ENCODE measurements around the gene SFMBT2.
"Not testable (repeated sequence)": the region's sequence is repeated elsewhere in the genome, so short reads cannot be mapped to it uniquely, and the experiment has no call there.

The SFMBT2 gene

GRCh38 chr10:7182327-7182726, 228.5 kb downstream of the SFMBT2 start:
- H3K9me3 ChIP-seq (ENCODE audit: control insufficient read depth, insufficient read depth, low read length); H3K9ac ChIP-seq (ENCODE audit: low read depth, low read length); H3K36me3 ChIP-seq (ENCODE audit: control insufficient read depth, insufficient read depth, low read length); H3K4me1 ChIP-seq (ENCODE audit: control insufficient read depth, insufficient read depth, low read length); H3K27ac ChIP-seq (ENCODE audit: low read depth, low read length); H3K4me3 ChIP-seq (ENCODE audit: low read depth, low read length); H3K27me3 ChIP-seq (ENCODE audit: control insufficient read depth, insufficient read depth, low read length): not testable (repeated sequence)

GRCh38 chr10:7181420-7181819, 229.4 kb downstream of the SFMBT2 start:
- Histone ChIP-seq H3K27me3 (ENCODE audit: control insufficient read depth, insufficient read depth, low read length) (no peaks in the 10 kb centered on the region), H3K36me3 (ENCODE audit: control insufficient read depth, insufficient read depth, low read length) (no peaks in the 10 kb centered on the region), H3K9ac (ENCODE audit: low read depth, low read length) (no peak overlapping the region), H3K4me3 (ENCODE audit: low read depth, low read length) (no peak overlapping the region), H3K9me3 (ENCODE audit: control insufficient read depth, insufficient read depth, low read length) (no peaks in the 10 kb centered on the region), H3K27ac (ENCODE audit: low read depth, low read length) (no peak overlapping the region), H3K4me1 (ENCODE audit: control insufficient read depth, insufficient read depth, low read length) (no peaks in the 10 kb centered on the region)

GRCh38 chr10:7179536-7179935, 231.3 kb downstream of the SFMBT2 start:
- Histone ChIP-seq H3K36me3 (ENCODE audit: control insufficient read depth, insufficient read depth, low read length) (no peaks in the 10 kb centered on the region), H3K27ac (ENCODE audit: low read depth, low read length) (no peak overlapping the region), H3K9me3 (ENCODE audit: control insufficient read depth, insufficient read depth, low read length) (no peaks in the 10 kb centered on the region), H3K9ac (ENCODE audit: low read depth, low read length) (no peak overlapping the region), H3K4me1 (ENCODE audit: control insufficient read depth, insufficient read depth, low read length) (no peaks in the 10 kb centered on the region), H3K4me3 (ENCODE audit: low read depth, low read length) (no peak overlapping the region), H3K27me3 (ENCODE audit: control insufficient read depth, insufficient read depth, low read length) (no peaks in the 10 kb centered on the region)

GRCh38 chr10:7173948-7174347, 236.9 kb downstream of the SFMBT2 start:
- no peak overlapping the region for H3K4me3 ChIP-seq (ENCODE audit: low read depth, low read length)
- no peaks in the 10 kb centered on the region for H3K27me3 ChIP-seq (ENCODE audit: control insufficient read depth, insufficient read depth, low read length)
- H3K27ac ChIP-seq (ENCODE audit: low read depth, low read length): no peak overlapping the region
- no peaks in the 10 kb centered on the region for H3K4me1 ChIP-seq (ENCODE audit: control insufficient read depth, insufficient read depth, low read length)
- no peaks in the 10 kb centered on the region for H3K9me3 ChIP-seq (ENCODE audit: control insufficient read depth, insufficient read depth, low read length)
- H3K9ac ChIP-seq (ENCODE audit: low read depth, low read length): no peak overlapping the region
- no peaks in the 10 kb centered on the region; the same call in 1 of the 2 replicates for H3K36me3 ChIP-seq (ENCODE audit: control insufficient read depth, insufficient read depth, low read length)

- no peaks in the 10 kb centered on the region for H3K9me3 ChIP-seq (ENCODE audit: control insufficient read depth, insufficient read depth, low read length)
- no peak overlapping the region for H3K27ac ChIP-seq (ENCODE audit: low read depth, low read length)
- no peaks in the 10 kb centered on the region for H3K27me3 ChIP-seq (ENCODE audit: control insufficient read depth, insufficient read depth, low read length)
- no peaks in the 10 kb centered on the region for H3K4me1 ChIP-seq (ENCODE audit: control insufficient read depth, insufficient read depth, low read length)
- no peak overlapping the region for H3K9ac ChIP-seq (ENCODE audit: low read depth, low read length)
- H3K4me3 ChIP-seq (ENCODE audit: low read depth, low read length): no peak overlapping the region
- no peaks in the 10 kb centered on the region; the same call in 1 of the 2 replicates for H3K36me3 ChIP-seq (ENCODE audit: control insufficient read depth, insufficient read depth, low read length)
Measured at GRCh38 chr10:7171825-7172224, 239.0 kb downstream of the SFMBT2 start.

- no peaks in the 10 kb centered on the region for H3K27me3 ChIP-seq (ENCODE audit: control insufficient read depth, insufficient read depth, low read length)
- no peak overlapping the region for H3K4me3 ChIP-seq (ENCODE audit: low read depth, low read length)
- H3K9me3 ChIP-seq (ENCODE audit: control insufficient read depth, insufficient read depth, low read length): no peaks in the 10 kb centered on the region
- no peak overlapping the region for H3K9ac ChIP-seq (ENCODE audit: low read depth, low read length)
- H3K4me1 ChIP-seq (ENCODE audit: control insufficient read depth, insufficient read depth, low read length): no peaks in the 10 kb centered on the region
- H3K36me3 ChIP-seq (ENCODE audit: control insufficient read depth, insufficient read depth, low read length): no peaks in the 10 kb centered on the region; the same call in 1 of the 2 replicates
- H3K27ac ChIP-seq (ENCODE audit: low read depth, low read length): no peak overlapping the region
Measured at GRCh38 chr10:7170626-7171322, 240.1 kb downstream of the SFMBT2 start.

GRCh38 chr10:7168414-7168813, 242.4 kb downstream of the SFMBT2 start:
- H3K27ac ChIP-seq (ENCODE audit: low read depth, low read length): no peak overlapping the region
- no peaks in the 10 kb centered on the region for H3K4me1 ChIP-seq (ENCODE audit: control insufficient read depth, insufficient read depth, low read length)
- no peaks in the 10 kb centered on the region for H3K27me3 ChIP-seq (ENCODE audit: control insufficient read depth, insufficient read depth, low read length)
- no peaks in the 10 kb centered on the region for H3K9me3 ChIP-seq (ENCODE audit: control insufficient read depth, insufficient read depth, low read length)
- no peak overlapping the region for H3K4me3 ChIP-seq (ENCODE audit: low read depth, low read length)
- H3K9ac ChIP-seq (ENCODE audit: low read depth, low read length): no peak overlapping the region
- H3K36me3 ChIP-seq (ENCODE audit: control insufficient read depth, insufficient read depth, low read length): peaks cover 2% of the 10 kb centered on the region; the same call in 1 of the 2 replicates

GRCh38 chr10:7165500-7166177, 245.2 kb downstream of the SFMBT2 start:
- no peaks in the 10 kb centered on the region for H3K27me3 ChIP-seq (ENCODE audit: control insufficient read depth, insufficient read depth, low read length)
- H3K9ac ChIP-seq (ENCODE audit: low read depth, low read length): no peak overlapping the region
- no peak overlapping the region for H3K27ac ChIP-seq (ENCODE audit: low read depth, low read length)
- no peaks in the 10 kb centered on the region for H3K4me1 ChIP-seq (ENCODE audit: control insufficient read depth, insufficient read depth, low read length)
- no peaks in the 10 kb centered on the region for H3K9me3 ChIP-seq (ENCODE audit: control insufficient read depth, insufficient read depth, low read length)
- no peak overlapping the region for H3K4me3 ChIP-seq (ENCODE audit: low read depth, low read length)
- H3K36me3 ChIP-seq (ENCODE audit: control insufficient read depth, insufficient read depth, low read length): peaks cover 3% of the 10 kb centered on the region; the same call in 1 of the 2 replicates

- Histone ChIP-seq H3K9me3 (ENCODE audit: control insufficient read depth, insufficient read depth, low read length) (no peaks in the 10 kb centered on the region), H3K36me3 (ENCODE audit: control insufficient read depth, insufficient read depth, low read length) (peaks cover 3% of the 10 kb centered on the region; the same call in 1 of the 2 replicates), H3K9ac (ENCODE audit: low read depth, low read length) (no peak overlapping the region), H3K27me3 (ENCODE audit: control insufficient read depth, insufficient read depth, low read length) (no peaks in the 10 kb centered on the region), H3K4me3 (ENCODE audit: low read depth, low read length) (no peak overlapping the region), H3K4me1 (ENCODE audit: control insufficient read depth, insufficient read depth, low read length) (no peaks in the 10 kb centered on the region), H3K27ac (ENCODE audit: low read depth, low read length) (no peak overlapping the region)
Measured at GRCh38 chr10:7164955-7165354, 245.9 kb downstream of the SFMBT2 start.

- Histone ChIP-seq H3K9ac (ENCODE audit: low read depth, low read length) (no peak overlapping the region), H3K36me3 (ENCODE audit: control insufficient read depth, insufficient read depth, low read length) (peaks cover 3% of the 10 kb centered on the region; the same call in 1 of the 2 replicates), H3K27ac (ENCODE audit: low read depth, low read length) (no peak overlapping the region), H3K4me1 (ENCODE audit: control insufficient read depth, insufficient read depth, low read length) (no peaks in the 10 kb centered on the region), H3K9me3 (ENCODE audit: control insufficient read depth, insufficient read depth, low read length) (no peaks in the 10 kb centered on the region), H3K4me3 (ENCODE audit: low read depth, low read length) (no peak overlapping the region), H3K27me3 (ENCODE audit: control insufficient read depth, insufficient read depth, low read length) (no peaks in the 10 kb centered on the region)
Measured at GRCh38 chr10:7162331-7162730, 248.5 kb downstream of the SFMBT2 start.

- no peak overlapping the region for H3K4me3 ChIP-seq (ENCODE audit: low read depth, low read length)
- H3K27ac ChIP-seq (ENCODE audit: low read depth, low read length): no peak overlapping the region
- H3K4me1 ChIP-seq (ENCODE audit: control insufficient read depth, insufficient read depth, low read length): no peaks in the 10 kb centered on the region
- H3K27me3 ChIP-seq (ENCODE audit: control insufficient read depth, insufficient read depth, low read length): no peaks in the 10 kb centered on the region
- H3K36me3 ChIP-seq (ENCODE audit: control insufficient read depth, insufficient read depth, low read length): peaks cover 3% of the 10 kb centered on the region; the same call in 1 of the 2 replicates
- no peak overlapping the region for H3K9ac ChIP-seq (ENCODE audit: low read depth, low read length)
- H3K9me3 ChIP-seq (ENCODE audit: control insufficient read depth, insufficient read depth, low read length): no peaks in the 10 kb centered on the region
Measured at GRCh38 chr10:7161484-7162250, 249.2 kb downstream of the SFMBT2 start.
